SK-N-DZ (cell line): ENCODE results near the gene SLCO1B3.

Experiments
- DNase-seq: peaks from one replicate; pipeline ENCODE4 v3.0.0-alpha.2; 2015; ENCODE audit warnings: low spot score
- small RNA-seq, 2 experiments: library from RNA; depleted of rRNA; stranded (forward); fragments of <200 nt; gene quantifications; one replicate each; pipeline ENCODE3, GENCODE V24; 2014

SLCO1B3 gene

DNA sequence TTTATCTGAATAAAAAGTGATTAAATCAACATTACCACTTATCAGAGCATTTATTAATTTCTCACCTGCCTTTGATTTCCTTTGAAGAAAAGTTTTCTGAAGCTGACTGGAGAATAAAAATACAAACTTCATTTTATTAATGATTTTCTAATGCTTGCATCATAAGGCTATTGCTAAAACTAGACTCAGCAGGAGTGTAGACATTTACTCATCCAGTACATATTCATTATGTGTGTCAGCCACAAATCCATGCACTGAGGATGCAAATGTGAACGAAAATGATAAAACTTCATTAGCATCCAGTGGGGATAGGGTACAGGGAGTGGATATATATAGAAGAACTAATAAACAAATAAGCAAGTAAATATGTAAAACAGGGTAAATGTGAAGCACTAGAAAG lies 74.6 kb downstream of the SLCO1B3 start:
- no peak for DNase-seq

- DNase-seq, result no peak
These were observed 75.0 kb downstream of the SLCO1B3 start for GRCh38 chr12:20885552-20885951.

DNA sequence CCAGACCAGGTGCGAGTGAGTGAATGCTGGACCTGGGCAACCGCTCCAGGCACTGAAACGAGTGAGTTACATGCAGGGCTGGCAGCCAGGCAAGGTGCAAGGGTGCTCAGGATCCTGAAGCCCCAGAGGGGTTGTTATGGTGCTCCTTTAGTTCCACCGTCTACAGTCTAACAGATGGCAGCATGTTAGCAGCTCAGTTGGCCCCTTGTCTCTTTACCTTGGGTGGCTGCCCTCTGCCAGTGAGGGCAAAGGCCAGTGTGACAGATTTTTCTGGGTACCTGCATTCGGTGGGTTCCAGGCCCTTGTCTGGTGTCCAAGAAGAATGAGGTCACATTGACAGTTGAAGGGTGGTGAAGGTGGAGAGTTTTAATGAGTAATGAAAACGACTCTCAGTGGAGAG lies 106.8 kb downstream of the SLCO1B3 start:
- DNase-seq, result no peak

DNA sequence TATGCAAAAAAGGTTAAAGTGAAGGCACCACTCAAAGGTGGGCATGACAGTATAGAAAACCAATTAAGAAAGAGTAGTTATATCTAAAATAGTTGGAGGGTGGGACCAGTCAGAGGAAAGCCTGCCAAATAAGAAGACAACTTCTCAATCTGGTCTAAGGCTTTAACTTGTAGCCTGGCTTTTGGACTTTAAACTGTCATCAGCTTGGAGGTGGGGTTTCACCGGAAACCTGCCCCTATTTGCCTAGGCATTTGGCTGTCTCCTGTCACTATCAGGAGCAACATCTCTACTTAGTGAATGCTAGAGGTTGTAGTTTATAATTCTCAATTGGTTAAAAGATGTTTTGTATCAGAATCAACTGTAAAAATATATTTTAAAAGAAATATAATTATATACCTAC lies 107.3 kb downstream of the SLCO1B3 start:
- no peak for DNase-seq

- no peak for DNase-seq
These were observed 121.4 kb downstream of the SLCO1B3 start for GRCh38 chr12:20931894-20932293.

- peak; percentile 29 for DNase-seq
These were observed 136.2 kb downstream of the SLCO1B3 start for GRCh38 chr12:20946732-20947131.

DNA sequence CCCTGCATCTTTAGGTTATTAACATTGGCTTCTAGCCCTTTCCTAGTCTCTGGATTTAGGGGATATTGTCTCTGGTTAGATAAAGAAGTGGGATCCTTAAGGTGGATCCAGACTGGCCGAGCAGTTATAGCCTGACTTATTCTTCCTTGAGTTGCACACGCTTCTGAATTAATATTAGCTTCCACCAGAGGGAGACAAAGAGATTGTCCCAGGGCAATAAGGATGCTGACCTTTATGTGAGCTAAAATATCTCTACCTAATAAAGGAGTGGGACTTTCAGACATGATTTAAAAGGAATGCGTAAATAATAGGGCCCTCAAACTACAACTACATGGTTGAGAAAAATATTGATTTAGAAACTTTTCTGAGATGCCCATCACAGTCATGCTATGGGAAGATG lies 139.7 kb downstream of the SLCO1B3 start:
- DNase-seq, result peak; percentile 39

DNA sequence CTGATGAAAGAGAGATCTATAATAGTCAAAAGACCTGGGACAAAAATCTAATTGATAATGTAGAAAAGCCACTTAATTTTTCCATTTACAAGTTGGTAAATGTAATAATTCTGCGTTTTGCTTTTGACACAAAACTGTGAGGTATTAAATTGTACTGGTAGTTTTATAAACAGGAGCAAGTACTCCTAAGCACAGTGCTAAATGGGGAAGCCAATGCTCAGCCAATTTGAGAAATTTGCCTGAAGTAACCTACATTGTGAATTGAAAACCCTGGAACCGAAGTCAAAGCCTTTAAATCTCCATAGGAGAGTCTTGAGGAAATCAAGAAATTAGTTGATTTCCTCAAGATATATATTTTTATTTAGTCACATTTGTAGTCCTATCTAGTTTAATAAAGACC lies 152.8 kb downstream of the SLCO1B3 start:
- no peak for DNase-seq

DNA sequence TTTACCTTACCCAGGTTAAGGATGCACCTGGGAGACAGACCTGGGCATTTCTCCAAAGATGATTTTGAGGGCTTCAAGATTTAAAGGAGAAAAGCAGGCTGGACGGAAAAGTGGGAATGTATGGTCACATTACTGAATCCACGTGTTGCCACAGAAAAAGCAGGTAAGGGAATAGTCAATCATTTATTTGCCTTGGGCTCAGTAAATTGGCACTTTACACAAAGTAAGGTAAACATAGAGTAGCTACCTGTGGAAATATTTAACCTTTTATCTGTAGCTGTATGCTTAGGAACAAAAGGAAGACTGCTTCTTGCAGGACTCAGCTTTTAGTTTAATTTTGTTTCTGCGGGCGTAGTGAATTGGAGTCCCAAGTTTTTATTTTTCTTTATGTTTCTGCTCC lies 153.3 kb downstream of the SLCO1B3 start:
- DNase-seq, result no peak

Small RNAs within 50 kb of the gene (small RNA-seq; reads per million reads assigned to genes)
- 0 reads per million in 2 experiments for gene AC011604.1
